Measurements from ENCODE around the gene TOB1.
A peak's percentile ranks its signal among the peaks of the same experiment; 100 is the strongest.
"Not testable (repeated sequence)": the region's sequence is repeated elsewhere in the genome, so short reads cannot be mapped to it uniquely, and the experiment has no call there.

Gene TOB1

GRCh38 chr17:50867363-50868139 is 1.4 kb upstream of the TOB1 start:
- DNase-seq = peak; percentile 99

GRCh38 chr17:50866950-50867362 is 802 bp upstream of the TOB1 start:
- DNase-seq = peak; percentile 92

DNA sequence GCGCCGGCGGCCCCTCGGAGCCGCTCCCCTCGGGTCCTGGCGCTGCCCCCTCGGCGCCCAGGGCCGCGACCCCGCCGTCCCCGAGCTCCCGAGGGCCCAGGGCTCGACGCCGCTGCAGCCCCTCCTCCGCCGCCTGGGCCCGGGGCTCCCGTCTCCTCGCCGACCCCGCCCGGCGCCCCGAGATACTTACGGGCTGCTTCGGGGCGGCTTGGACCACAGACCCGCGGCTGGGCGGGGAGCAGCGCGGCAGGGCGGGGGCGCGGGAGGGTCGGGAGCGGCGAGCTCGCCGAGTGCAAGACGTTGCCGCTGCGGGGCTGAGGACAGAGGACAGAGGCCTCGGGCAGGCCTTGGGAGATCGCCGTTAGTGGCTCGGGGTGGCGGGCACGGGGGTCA is 290 bp downstream of the TOB1 start:
- no peak for DNase-seq

- DNase-seq = peak; percentile 82
Measured at GRCh38 chr17:50865060-50865867, 890 bp downstream of the TOB1 start.

DNA sequence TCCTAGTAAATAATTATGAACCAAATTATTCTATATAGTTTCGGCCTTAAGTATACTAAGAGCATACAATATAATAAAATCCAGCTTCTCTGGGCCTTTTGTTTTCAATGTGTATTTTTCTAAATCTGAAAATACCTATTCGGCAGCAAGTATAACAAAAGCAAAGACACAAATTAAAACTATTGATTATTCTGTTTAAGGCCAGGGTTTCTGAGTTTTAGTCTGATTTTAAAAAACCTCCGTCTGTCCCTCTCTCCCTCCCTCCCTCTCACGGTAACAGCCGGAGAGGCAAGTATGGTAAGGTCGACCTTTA is 1.5 kb downstream of the TOB1 start:
- no peak for DNase-seq

DNA sequence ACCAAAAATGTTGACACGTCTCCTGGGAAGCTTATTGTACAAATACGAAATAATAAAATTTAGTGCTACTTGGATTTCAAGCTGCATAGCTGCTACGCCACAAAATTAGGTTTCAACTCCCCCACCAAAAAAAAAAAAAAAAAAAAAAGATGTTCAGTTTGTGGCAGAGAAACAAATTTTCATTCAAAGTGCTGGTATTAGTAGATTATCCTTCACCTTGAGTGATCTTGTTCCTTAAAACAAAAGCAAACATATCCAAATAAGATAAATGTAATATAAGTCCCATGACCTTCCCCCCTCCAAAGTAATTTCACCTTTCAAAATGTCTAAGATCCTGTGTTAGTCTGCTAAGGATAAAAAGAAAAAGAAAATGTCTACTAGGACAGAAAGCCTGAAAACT is 2.2 kb downstream of the TOB1 start:
- no peak for DNase-seq

- peak; percentile 64 for DNase-seq
Measured at GRCh38 chr17:50863221-50863843, 2.8 kb downstream of the TOB1 start.

GRCh38 chr17:50861822-50862528 is 4.2 kb downstream of the TOB1 start:
- no peak for DNase-seq

DNA sequence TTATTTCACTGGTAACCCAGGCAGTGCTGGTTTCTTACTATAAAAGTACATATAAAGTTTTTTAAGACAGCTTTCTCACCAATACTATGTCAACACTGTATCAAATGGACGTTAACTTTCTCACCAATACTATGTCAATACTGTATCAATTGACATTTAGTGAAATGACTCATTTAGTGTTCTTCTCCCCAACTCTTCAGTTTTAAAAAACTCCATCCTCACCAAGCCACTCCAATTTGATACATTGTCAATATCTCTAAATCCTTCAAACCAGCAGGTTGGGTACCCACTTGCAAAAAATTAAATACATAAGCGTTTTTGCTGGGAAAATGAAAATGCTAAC is 4.8 kb downstream of the TOB1 start:
- no peak for DNase-seq

GRCh38 chr17:50859727-50860126 is 6.4 kb downstream of the TOB1 start:
- not testable (repeated sequence) for DNase-seq

GRCh38 chr17:50858486-50859225 is 7.5 kb downstream of the TOB1 start:
- no peak for DNase-seq

- no peak for DNase-seq
Measured at GRCh38 chr17:50856431-50856830, 9.7 kb downstream of the TOB1 start.

DNA sequence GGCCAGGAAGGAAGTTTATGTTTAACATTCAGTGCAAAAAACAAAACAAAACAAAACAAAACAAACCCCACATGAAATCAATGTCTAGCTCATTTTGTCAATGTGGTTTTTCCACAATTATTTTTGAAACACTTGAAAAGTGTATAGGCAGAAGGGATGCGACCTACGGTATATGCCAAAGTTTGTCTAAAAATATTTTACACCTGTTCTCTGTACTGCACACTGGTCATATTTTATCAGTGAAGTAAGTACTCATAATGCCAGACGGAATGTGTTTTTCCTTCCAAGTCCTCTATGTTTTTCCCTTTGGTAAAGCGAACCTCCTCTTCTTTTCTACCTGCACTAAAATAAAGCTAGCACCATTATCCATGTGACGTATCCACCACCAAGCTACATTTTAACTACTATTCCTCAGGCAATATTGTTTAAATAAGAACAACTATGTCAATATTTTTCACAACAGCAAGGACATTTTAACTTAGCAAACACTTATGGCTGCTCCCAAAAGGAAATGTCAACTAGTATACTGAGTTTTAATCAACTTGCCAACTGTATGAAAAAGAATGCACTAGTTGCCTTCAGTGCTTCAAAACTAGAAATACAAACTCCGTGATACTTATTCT is 10.3 kb downstream of the TOB1 start:
- DNase-seq = no peak

- DNase-seq = no peak
Measured at GRCh38 chr17:50853781-50854180, 12.4 kb downstream of the TOB1 start.

GRCh38 chr17:50853015-50853615 is 13.0 kb downstream of the TOB1 start:
- no peak for DNase-seq

- peak; percentile 24 for DNase-seq
Measured at GRCh38 chr17:50850640-50851039, 15.5 kb downstream of the TOB1 start.

DNA sequence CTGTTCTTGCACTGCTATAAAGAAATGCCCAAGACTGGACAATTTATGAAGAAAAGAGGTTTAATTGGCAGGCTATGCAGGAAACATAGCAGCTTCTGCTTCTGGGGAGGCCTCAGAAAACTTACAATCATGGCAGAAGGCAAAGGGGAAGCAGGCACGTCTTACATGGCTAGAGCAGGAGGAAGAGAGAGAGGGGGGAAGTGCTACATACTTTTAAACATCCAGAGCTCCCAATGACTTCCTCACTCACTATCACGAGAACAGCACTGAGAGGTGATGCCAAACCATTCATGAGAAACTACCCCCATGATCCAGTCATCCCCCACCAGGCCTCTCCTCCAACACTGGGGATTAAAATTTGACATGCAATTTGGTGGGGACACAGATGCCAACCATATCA is 17.4 kb downstream of the TOB1 start:
- DNase-seq = no peak

DNA sequence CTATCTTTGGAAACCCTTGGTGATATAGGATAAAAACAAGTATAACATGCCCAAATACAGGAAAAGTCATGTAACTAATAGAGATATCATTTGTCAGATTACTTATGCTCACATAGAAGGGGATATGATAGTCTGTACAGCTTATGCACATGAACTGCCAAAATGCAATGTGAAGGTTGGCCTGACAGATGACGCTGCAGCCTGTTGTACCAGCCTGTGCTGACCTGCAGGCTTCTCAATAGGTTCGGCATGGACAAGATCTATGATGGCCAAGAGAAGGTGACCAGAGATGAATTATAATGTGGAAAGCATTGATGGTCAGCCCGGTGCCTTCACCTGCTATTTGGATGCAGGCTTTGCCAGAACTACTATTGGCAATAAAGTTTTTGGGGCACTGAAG is 18.1 kb downstream of the TOB1 start:
- no peak for DNase-seq

GRCh38 chr17:50847566-50847965 is 18.6 kb downstream of the TOB1 start:
- DNase-seq = no peak

- no peak for DNase-seq
Measured at GRCh38 chr17:50845240-50846147, 20.7 kb downstream of the TOB1 start.

Measured in NCI-H82 (cell line).